B cell (primary cell): ENCODE results near the gene OSGEPL1. TPM values are rescaled to one million over a fixed set of nuclear protein-coding genes. Genes with fewer than 3 reads are reported as not detected.

Source experiments
- ATAC-seq: fragments of 200-7000 bp; cut with Tn5 transposase; one replicate; pipeline ENCODE4 v1.10.0; 2021; ENCODE audit warnings: low read depth, mild to moderate bottlenecking, moderate number of reproducible peaks, moderate library complexity
- CTCF ChIA-PET: fragments of 350-600 bp; sonication (Branson Sonifier 250); formaldehyde crosslinking; loops from one replicate; lab custom pipeline; 2021; ENCODE audit warnings: antibody characterized with exemption, inconsistent platforms; lab: Charles Lee
- POLR2A ChIA-PET: fragments of 350-600 bp; sonication (Branson Sonifier 250); formaldehyde crosslinking; loops from one replicate; lab custom pipeline; 2021; ENCODE audit warnings: antibody characterized with exemption; lab: Charles Lee
- DNase-seq: peaks from one replicate; pipeline ENCODE4 v3.0.0; 2013
- H2AFZ ChIP-seq: 2 replicates; pipeline ENCODE4 v1.6.1; 2012; ENCODE audit warnings: mild to moderate bottlenecking, low read depth, low read length; ENCODE audit not compliant: insufficient read depth, poor library complexity, severe bottlenecking
- H3K27ac ChIP-seq, 2 donors: 1 replicate in 1 of 2; 2 replicates in 1 of 2; pipeline ENCODE4 v1.5.1; 2012 to 2013; ENCODE audit warnings: low read length in 2 of 2, mild to moderate bottlenecking in 2 of 2, moderate library complexity in 1 of 2
- H3K27me3 ChIP-seq, 4 experiments: fragments of 200-600 bp in 1 of 4; sonication (generic) in 1 of 4; replicated peaks in 1 of 4; 1 replicate in 2 of 4; 2 replicates in 2 of 4; pipeline versions ENCODE4 v1.6.1 to v1.7.0; 2013 to 2016; ENCODE audit warnings: low read length in 3 of 4, mild to moderate bottlenecking in 2 of 4, mixed read lengths in 1 of 4, moderate library complexity in 1 of 4; ENCODE audit not compliant: insufficient read depth in 4 of 4, control insufficient read depth in 3 of 4; ENCODE audit errors: control extremely low read depth in 1 of 4
- H3K36me3 ChIP-seq, 2 experiments: replicated peaks in 1 of 2; 1 replicate in 1 of 2; 2 replicates in 1 of 2; pipeline versions ENCODE4 v1.6.1 to v1.7.1; 2013; ENCODE audit warnings: low read length in 1 of 2; ENCODE audit not compliant: insufficient read depth in 2 of 2, control insufficient read depth in 1 of 2; ENCODE audit errors: control extremely low read depth in 1 of 2, extremely low read depth in 1 of 2
- H3K4me1 ChIP-seq, 2 donors: fragments of 200-600 bp in 1 of 2; sonication (generic) in 1 of 2; 1 replicate in 1 of 2; 2 replicates in 1 of 2; pipeline versions ENCODE4 v1.5.1 to v1.6.1; 2013 to 2017; ENCODE audit warnings: low read length in 2 of 2; ENCODE audit not compliant: control insufficient read depth in 2 of 2, insufficient read depth in 2 of 2
- H3K4me2 ChIP-seq: replicated peaks from 2 replicates; pipeline ENCODE3; 2012; ENCODE audit warnings: mild to moderate bottlenecking, low read depth, low read length; ENCODE audit not compliant: poor library complexity, severe bottlenecking
- H3K4me3 ChIP-seq, 5 experiments: fragments of 200-600 bp in 1 of 5; sonication (generic) in 1 of 5; 1 replicate in 3 of 5; 2 replicates in 2 of 5; pipeline versions ENCODE4 v1.5.1 to v1.7.0; 2011 to 2016; ENCODE audit warnings: low read length in 4 of 5, mild to moderate bottlenecking in 4 of 5, low read depth in 2 of 5, control low read depth in 1 of 5, moderate library complexity in 1 of 5; ENCODE audit not compliant: insufficient read depth in 1 of 5; ENCODE audit errors: control extremely low read depth in 1 of 5, extremely low read depth in 1 of 5
- H3K79me2 ChIP-seq: fragments of 200-600 bp; sonication (generic); one replicate; pipeline ENCODE4 v1.6.0; 2016; ENCODE audit warnings: low read length; ENCODE audit not compliant: control insufficient read depth, insufficient read depth
- H3K9ac ChIP-seq: fragments of 200-600 bp; sonication (generic); 2 replicates; pipeline ENCODE4 v1.6.1; 2017; ENCODE audit warnings: mild to moderate bottlenecking, low read length, moderate library complexity
- H3K9me3 ChIP-seq, 3 donors: one replicate each; pipeline versions ENCODE4 v1.6.1 to v1.7.1; 2013; ENCODE audit warnings: low read length in 2 of 3; ENCODE audit not compliant: control insufficient read depth in 2 of 3, insufficient read depth in 1 of 3; ENCODE audit errors: control extremely low read depth in 1 of 3
- H4K20me1 ChIP-seq: 2 replicates; pipeline ENCODE4 v1.6.0; 2012; ENCODE audit warnings: mild to moderate bottlenecking, low read length; ENCODE audit not compliant: insufficient read depth, control insufficient read depth, poor library complexity, severe bottlenecking
- H3K27ac Mint-ChIP-seq: one replicate; pipeline ENCODE4 v1.8.0; 2021; ENCODE audit warnings: mixed read lengths
- H3K27me3 Mint-ChIP-seq: one replicate; pipeline ENCODE4 v1.8.0; 2021; ENCODE audit warnings: mixed read lengths
- H3K4me1 Mint-ChIP-seq: one replicate; pipeline ENCODE4 v1.8.0; 2021; ENCODE audit warnings: mixed read lengths
- H3K4me3 Mint-ChIP-seq: one replicate; pipeline ENCODE4 v1.8.0; 2021; ENCODE audit warnings: mixed read lengths
- H3K9me3 Mint-ChIP-seq: one replicate; pipeline ENCODE4 v1.8.0; 2022; ENCODE audit warnings: mixed read lengths; ENCODE audit not compliant: insufficient read depth
- EZH2 ChIP-seq: IDR thresholded peaks from 2 replicates; pipeline ENCODE4 v1.6.1; 2012; ENCODE audit warnings: borderline replicate concordance, low read depth, mild to moderate bottlenecking, moderate library complexity, low read length; ENCODE audit not compliant: insufficient read depth, poor library complexity, severe bottlenecking
- WGBS: methylation state at CpG from one replicate; pipeline ENCODE4 v1.1.5; 2013; ENCODE audit warnings: missing lambda C conversion rate; ENCODE audit not compliant: insufficient coverage; 5-methylcytosine and 5-hydroxymethylcytosine counted together
- intact Hi-C: fragments of 100-400 bp; cut with micrococcal nuclease; formaldehyde crosslinking; loops from one replicate; pipeline ENCODE4 v1.10.0; 2022
- polyA plus RNA-seq: library from polyadenylated mRNA; depleted of rRNA; stranded (reverse); fragments of >200 nt; gene quantifications from 2 replicates; pipeline ENCODE4 v1.2.3, GENCODE V29; 2012
- total RNA-seq, 2 donors: library from RNA; stranded (reverse); fragments of 120-200 nt in 1 of 2; gene quantifications; 1 replicate in 1 of 2; 2 replicates in 1 of 2; pipeline versions ENCODE4 v1.2.3 to v1.2.4, GENCODE V29; 2013 to 2022
- TF ChIP-seq, protein P1 (sequence below): fragments of 200-600 bp; IDR thresholded peaks from one replicate; pipeline ENCODE4 v1.8.0; 2022; ENCODE audit warnings: antibody characterized with exemption, mild to moderate bottlenecking

The OSGEPL1 gene
- total and polyA plus RNA-seq, 2 donors (not counting 1 experiment from before 2014, with no cell fraction given) = 8.3 to 12.6 TPM

- no peak overlapping the region for H3K27ac ChIP-seq
- H2AFZ ChIP-seq = no peak overlapping the region
- H3K4me1 Mint-ChIP-seq = no peaks in the 10 kb centered on the region
- no peaks in the 10 kb centered on the region for H3K36me3 ChIP-seq
- WGBS = no CpG with 5 or more reads among the region's 3 CpGs
- H3K9me3 ChIP-seq = no peaks in the 10 kb centered on the region
- no peak overlapping the region for H3K4me2 ChIP-seq
- no peak for ATAC-seq
- no peaks in the 10 kb centered on the region for H3K27me3 Mint-ChIP-seq
- no peaks in the 10 kb centered on the region for H3K4me1 ChIP-seq
- H3K27me3 ChIP-seq = no peaks in the 10 kb centered on the region
- no peak overlapping the region for H3K9ac ChIP-seq
- no peaks in the 10 kb centered on the region for H3K9me3 Mint-ChIP-seq
- no peak overlapping the region for H3K4me3 Mint-ChIP-seq
- ChIA-PET CTCF (no interaction called here), POLR2A (no interaction called here)
- H3K79me2 ChIP-seq = no peaks in the 10 kb centered on the region
- TF ChIP-seq, protein P1, sequence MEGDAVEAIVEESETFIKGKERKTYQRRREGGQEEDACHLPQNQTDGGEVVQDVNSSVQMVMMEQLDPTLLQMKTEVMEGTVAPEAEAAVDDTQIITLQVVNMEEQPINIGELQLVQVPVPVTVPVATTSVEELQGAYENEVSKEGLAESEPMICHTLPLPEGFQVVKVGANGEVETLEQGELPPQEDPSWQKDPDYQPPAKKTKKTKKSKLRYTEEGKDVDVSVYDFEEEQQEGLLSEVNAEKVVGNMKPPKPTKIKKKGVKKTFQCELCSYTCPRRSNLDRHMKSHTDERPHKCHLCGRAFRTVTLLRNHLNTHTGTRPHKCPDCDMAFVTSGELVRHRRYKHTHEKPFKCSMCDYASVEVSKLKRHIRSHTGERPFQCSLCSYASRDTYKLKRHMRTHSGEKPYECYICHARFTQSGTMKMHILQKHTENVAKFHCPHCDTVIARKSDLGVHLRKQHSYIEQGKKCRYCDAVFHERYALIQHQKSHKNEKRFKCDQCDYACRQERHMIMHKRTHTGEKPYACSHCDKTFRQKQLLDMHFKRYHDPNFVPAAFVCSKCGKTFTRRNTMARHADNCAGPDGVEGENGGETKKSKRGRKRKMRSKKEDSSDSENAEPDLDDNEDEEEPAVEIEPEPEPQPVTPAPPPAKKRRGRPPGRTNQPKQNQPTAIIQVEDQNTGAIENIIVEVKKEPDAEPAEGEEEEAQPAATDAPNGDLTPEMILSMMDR = no peak
- TF ChIP-seq EZH2 = no peak
- no peaks in the 10 kb centered on the region for H4K20me1 ChIP-seq
- intact Hi-C loops = no loop called here
- no peak overlapping the region for H3K4me3 ChIP-seq
- no peak for DNase-seq
- H3K27ac Mint-ChIP-seq = no peak overlapping the region
Observed at GRCh38 chr2:189729430-189729829, 33.2 kb downstream of the OSGEPL1 start.

GRCh38 chr2:189726849-189727248 is 35.7 kb downstream of the OSGEPL1 start:
- no peaks in the 10 kb centered on the region for H3K9me3 Mint-ChIP-seq
- no peaks in the 10 kb centered on the region for H3K4me1 Mint-ChIP-seq
- no peaks in the 10 kb centered on the region for H3K27me3 Mint-ChIP-seq
- no peaks in the 10 kb centered on the region for H4K20me1 ChIP-seq
- no peak overlapping the region for H3K27ac Mint-ChIP-seq
- ATAC-seq (no peak), DNase-seq (no peak)
- no peak overlapping the region for H3K4me3 Mint-ChIP-seq
- H3K4me2 ChIP-seq = no peak overlapping the region
- no peaks in the 10 kb centered on the region for H3K4me1 ChIP-seq
- no peak for TF ChIP-seq EZH2
- TF ChIP-seq, protein P1 = no peak
- H3K4me3 ChIP-seq = no peak overlapping the region
- H3K79me2 ChIP-seq = no peaks in the 10 kb centered on the region
- ChIA-PET CTCF (no interaction called here), POLR2A (no interaction called here)
- H3K27me3 ChIP-seq = no peaks in the 10 kb centered on the region
- intact Hi-C loops = no loop called here
- H3K36me3 ChIP-seq = no peaks in the 10 kb centered on the region
- no peak overlapping the region for H2AFZ ChIP-seq
- no peak overlapping the region for H3K27ac ChIP-seq
- H3K9me3 ChIP-seq = no peaks in the 10 kb centered on the region
- no peak overlapping the region for H3K9ac ChIP-seq
